Muscle layer of colon (tissue), 2 donors: Measurements from ENCODE around the gene TEX10.

Experiments
- H3K27ac ChIP-seq: one replicate; pipeline ENCODE4 v1.7.0; 2013; ENCODE audit warnings: low read depth, mild to moderate bottlenecking, low read length, moderate library complexity
- H3K27me3 ChIP-seq, 2 donors: one replicate each; pipeline ENCODE4 v1.7.0; 2013; ENCODE audit warnings: low read length in 2 of 2, mild to moderate bottlenecking in 2 of 2; ENCODE audit not compliant: insufficient read depth in 2 of 2, control insufficient read depth in 1 of 2
- H3K36me3 ChIP-seq: one replicate; pipeline ENCODE4 v1.7.0; 2013; ENCODE audit warnings: mild to moderate bottlenecking, low read length; ENCODE audit not compliant: insufficient read depth
- H3K4me1 ChIP-seq: one replicate; pipeline ENCODE4 v1.7.0; 2013; ENCODE audit warnings: mild to moderate bottlenecking, low read length; ENCODE audit not compliant: insufficient read depth
- H3K4me3 ChIP-seq, 2 donors: one replicate each; pipeline ENCODE4 v1.7.0; 2013; ENCODE audit warnings: low read length in 2 of 2, low read depth in 1 of 2, mild to moderate bottlenecking in 1 of 2, moderate library complexity in 1 of 2
- H3K9ac ChIP-seq: one replicate; pipeline ENCODE4 v1.7.0; 2013; ENCODE audit warnings: low read length
- H3K9me3 ChIP-seq: one replicate; pipeline ENCODE4 v1.7.0; 2013; ENCODE audit warnings: mild to moderate bottlenecking, low read length
- donor health status: abdominal sarcoma.
- donor health status: Adenocarcinoma of cecum.

TEX10 gene

GRCh38 chr9:100282388-100282719 is 70.4 kb downstream of the TEX10 start:
- H3K4me3 ChIP-seq: no peak overlapping the region
- no peak overlapping the region for H3K27ac ChIP-seq
- H3K4me1 ChIP-seq: no peaks in the 10 kb centered on the region
- H3K27me3 ChIP-seq: no peaks in the 10 kb centered on the region
- H3K36me3 ChIP-seq: peaks cover 10% of the 10 kb centered on the region
- no peaks in the 10 kb centered on the region for H3K9me3 ChIP-seq
- H3K9ac ChIP-seq: no peak overlapping the region

DNA sequence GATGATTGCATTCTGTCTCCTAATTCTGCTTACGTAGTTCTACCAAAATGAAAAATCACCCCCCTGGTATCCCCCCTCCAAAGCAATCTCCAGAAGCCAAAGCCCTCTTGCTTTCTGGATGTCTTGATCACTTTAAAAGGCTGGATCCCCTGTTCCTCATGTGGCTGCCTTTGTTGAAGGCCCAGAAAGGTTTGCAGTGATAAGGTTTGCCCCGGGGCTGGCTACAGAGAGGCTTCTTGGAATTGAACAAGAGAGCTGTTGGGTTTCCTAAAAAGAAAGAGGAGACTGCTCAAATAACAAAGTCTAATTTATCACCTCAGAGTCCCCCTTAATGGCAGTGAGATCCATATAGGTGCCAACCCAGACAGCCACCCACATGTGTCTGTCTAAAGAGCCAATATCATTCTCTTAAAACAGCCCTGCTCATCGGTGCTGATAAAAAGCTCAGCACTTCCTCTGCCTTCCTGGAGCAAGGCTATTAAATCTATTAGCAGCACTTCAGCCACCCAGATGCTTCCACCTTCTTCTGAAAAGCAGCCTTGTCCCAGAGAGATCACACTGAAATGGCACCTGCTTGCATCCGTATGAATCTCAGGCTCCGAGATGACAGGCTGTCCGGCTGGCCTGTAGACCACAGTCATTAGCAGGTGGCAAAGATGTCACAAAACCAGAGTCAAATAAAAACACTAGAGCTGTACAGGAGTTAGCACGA is 70.9 kb downstream of the TEX10 start:
- no peak overlapping the region for H3K27ac ChIP-seq
- H3K9me3 ChIP-seq: no peaks in the 10 kb centered on the region
- H3K4me3 ChIP-seq: no peak overlapping the region
- no peaks in the 10 kb centered on the region for H3K27me3 ChIP-seq
- no peak overlapping the region for H3K9ac ChIP-seq
- no peaks in the 10 kb centered on the region for H3K4me1 ChIP-seq
- peaks cover 10% of the 10 kb centered on the region for H3K36me3 ChIP-seq

- H3K4me1 ChIP-seq: no peaks in the 10 kb centered on the region
- peaks cover 10% of the 10 kb centered on the region for H3K36me3 ChIP-seq
- H3K9ac ChIP-seq: no peak overlapping the region
- no peak overlapping the region for H3K27ac ChIP-seq
- no peaks in the 10 kb centered on the region for H3K27me3 ChIP-seq
- H3K4me3 ChIP-seq: no peak overlapping the region
- H3K9me3 ChIP-seq: no peaks in the 10 kb centered on the region
These were observed 71.7 kb downstream of the TEX10 start for GRCh38 chr9:100281066-100281465.

GRCh38 chr9:100277166-100277979 is 75.4 kb downstream of the TEX10 start:
- Histone ChIP-seq H3K4me1 (no peaks in the 10 kb centered on the region), H3K27me3 (no peaks in the 10 kb centered on the region), H3K9ac (no peak overlapping the region), H3K4me3 (no peak overlapping the region), H3K27ac (no peak overlapping the region), H3K9me3 (no peaks in the 10 kb centered on the region), H3K36me3 (peaks cover 8% of the 10 kb centered on the region)

- Histone ChIP-seq H3K27me3 (no peaks in the 10 kb centered on the region), H3K9ac (no peak overlapping the region), H3K4me3 (no peak overlapping the region), H3K4me1 (no peaks in the 10 kb centered on the region), H3K36me3 (peaks cover 9% of the 10 kb centered on the region), H3K9me3 (no peaks in the 10 kb centered on the region), H3K27ac (no peak overlapping the region)
These were observed 83.1 kb downstream of the TEX10 start for GRCh38 chr9:100269656-100270055.

DNA sequence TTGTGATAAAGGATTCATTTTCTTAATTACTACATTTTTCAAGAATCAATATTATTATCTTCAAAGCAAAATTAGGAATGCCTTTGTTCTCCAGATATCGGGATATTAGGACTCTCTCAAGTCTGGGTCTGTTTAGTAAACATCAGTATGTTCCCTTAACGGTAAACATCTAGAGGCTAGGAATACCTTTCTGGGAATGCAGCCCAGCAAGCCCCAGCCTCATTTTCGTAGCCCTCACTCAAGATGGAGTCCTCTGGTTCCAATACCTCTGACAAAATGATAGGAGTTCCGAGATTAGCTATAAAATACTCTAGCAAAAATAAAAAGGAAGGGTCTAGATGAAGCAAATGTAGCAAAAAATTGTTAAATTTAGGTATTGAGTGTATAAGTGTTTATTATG is 84.5 kb downstream of the TEX10 start:
- no peak overlapping the region for H3K4me3 ChIP-seq
- H3K9ac ChIP-seq: no peak overlapping the region
- no peaks in the 10 kb centered on the region for H3K9me3 ChIP-seq
- H3K27me3 ChIP-seq: no peaks in the 10 kb centered on the region
- H3K36me3 ChIP-seq: peaks cover 9% of the 10 kb centered on the region
- H3K4me1 ChIP-seq: no peaks in the 10 kb centered on the region
- no peak overlapping the region for H3K27ac ChIP-seq

GRCh38 chr9:100267211-100267610 is 85.5 kb downstream of the TEX10 start:
- Histone ChIP-seq H3K27ac (no peak overlapping the region), H3K36me3 (peaks cover 4% of the 10 kb centered on the region), H3K9me3 (no peaks in the 10 kb centered on the region), H3K9ac (no peak overlapping the region), H3K4me3 (no peak overlapping the region), H3K27me3 (no peaks in the 10 kb centered on the region), H3K4me1 (no peaks in the 10 kb centered on the region)
